NCI-H1048 (cell line): Measurements from ENCODE around the gene PCOLCE2.

ENCODE experiments used
- DNase-seq: peaks from one replicate; lab custom pipeline; 2025; lab: John Stamatoyannopoulos, UW

Gene PCOLCE2

DNA sequence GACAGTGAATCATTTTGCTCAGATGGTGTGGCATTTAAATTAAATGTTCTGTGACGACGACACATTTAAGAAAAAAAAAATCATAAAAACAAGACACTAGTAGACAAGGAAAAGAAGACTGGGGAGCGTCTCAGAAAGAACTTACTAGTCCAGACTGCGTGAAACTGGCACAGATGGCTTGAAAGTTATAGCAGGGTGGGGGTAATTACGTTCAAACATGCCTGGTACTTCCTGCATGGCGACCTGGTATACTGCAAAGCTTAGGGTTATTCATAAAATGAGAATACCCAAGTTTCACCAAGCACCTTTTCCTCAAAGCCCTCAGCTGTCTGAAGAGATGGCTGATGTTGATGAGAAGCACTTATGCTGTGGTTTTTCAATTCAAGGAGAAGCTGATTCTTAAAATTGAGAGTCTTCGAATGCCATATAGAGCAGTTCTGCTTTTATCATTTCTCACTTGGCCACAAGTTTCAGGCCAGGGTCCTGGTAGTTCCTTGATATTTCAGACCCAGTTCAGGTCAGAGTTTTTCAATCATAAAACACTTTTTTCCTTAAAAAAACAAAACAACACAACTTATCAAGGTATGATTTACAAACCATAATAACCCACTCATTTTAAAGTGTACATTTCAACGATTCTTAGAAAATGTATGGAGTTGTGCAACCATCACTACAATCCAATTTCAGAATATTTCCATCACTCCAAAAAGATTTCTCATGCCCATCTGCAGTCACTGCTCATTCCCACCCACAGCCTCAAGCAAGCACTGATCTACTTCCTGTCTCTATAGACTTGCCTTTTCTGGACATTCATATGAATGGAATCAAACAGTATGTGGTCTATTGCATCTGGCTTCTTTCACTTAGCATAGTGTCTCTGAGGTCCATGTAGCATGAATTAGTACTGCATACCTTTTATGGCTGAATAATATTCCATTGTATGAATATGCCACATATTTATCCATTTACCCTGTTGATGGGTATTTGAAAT lies 24.7 kb downstream of the PCOLCE2 start:
- no peak for DNase-seq

DNA sequence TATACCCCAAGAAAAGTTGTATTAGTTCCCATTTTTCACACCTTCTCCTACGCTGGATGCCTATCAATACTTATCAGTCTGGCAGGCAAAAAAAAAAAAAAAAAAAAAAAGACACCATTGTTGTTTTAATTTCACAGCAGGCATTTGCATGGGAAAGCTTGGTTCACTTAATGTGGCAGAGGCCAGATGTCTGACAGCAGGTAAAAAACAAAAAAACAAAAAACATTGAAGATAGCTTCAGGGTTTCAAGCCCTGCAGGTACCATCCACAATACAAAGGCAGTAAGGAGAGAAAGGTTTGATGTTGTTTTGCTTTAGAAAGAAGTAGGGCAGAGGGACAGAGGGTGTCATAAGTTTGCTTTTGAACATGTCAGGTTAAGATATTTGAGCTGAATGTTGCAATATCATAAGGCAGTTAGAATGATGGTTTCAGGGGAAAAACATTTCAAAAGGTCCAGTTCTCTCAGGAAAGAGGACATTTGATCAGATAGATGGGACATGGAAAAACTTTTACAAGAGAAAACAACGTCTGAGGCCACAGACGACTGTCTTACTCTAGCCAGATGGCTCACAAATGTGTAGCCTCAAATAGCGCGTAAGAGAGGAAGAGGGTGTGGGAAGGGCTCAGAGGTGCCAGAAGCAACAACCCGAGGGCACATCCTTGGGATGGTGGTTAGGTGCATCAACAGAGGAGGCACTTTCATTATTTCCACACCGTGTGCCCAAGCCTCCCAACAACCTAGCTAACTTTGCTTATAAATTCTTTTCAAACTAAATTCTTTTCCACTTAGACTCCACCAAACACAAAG lies 25.7 kb downstream of the PCOLCE2 start:
- DNase-seq, result no peak

GRCh38 chr3:142861926-142862325 lies 27.0 kb downstream of the PCOLCE2 start:
- DNase-seq, result no peak

DNA sequence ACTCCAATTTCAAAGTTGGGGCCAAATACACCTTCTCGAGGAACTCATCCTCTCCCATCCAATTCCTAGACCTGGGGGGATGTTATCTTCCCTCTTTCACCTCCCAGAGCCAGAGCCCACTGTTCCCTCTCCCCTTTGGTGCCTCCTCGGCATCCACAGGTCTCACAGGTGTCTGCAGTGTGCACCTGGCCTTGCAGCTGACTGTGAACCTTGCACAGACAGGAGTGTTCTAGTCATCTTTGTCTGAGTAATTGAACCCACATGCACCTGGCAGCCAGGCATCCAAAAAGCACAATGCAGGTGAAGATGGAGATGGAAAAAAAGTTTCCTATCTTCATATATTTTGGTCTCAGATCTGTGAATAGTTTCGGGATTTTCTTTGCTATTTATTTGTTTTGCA lies 30.8 kb downstream of the PCOLCE2 start:
- no peak for DNase-seq

GRCh38 chr3:142857056-142857455 lies 31.8 kb downstream of the PCOLCE2 start:
- DNase-seq, result no peak

DNA sequence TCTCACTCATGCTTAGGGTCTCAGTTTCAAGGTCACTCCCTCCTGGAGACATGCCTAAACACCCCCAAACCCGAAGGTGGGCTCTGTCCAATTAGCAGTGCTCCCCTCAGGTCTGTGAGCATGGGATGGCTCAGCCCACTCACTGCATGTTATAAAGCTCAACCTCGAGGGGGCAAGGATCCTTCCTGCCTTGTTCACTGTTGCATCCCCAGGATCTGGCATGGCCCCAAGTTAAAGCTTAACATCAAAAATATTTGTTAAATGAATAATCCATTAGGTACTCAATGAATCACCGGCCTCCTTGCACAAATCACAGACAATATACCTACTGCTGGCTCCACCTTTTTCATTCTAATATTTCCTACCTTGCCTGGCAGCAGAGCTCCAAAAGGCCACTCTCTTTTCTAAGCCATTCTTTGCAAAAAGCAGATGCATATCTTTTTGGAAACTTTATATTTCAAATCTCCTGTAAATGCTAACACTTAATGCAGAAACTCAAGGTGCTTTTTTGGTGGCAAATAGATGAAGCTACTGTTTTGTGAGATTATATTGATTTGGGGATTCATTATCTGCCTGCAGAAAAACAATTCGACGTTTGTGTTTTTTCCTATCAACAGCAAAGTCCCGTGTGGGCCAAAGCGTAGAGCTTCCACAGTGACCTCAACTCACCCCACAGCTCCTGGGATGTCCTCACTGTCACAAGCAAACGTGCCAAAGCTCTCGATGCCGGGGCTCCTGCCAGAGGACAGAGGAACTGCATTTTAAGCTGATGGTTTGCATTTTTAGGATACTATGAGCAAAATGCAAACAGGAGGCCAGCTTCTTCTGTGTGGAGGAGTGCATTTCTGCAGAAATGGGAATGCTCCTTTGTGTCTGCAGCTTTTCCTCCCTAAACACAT lies 35.4 kb downstream of the PCOLCE2 start:
- no peak for DNase-seq

DNA sequence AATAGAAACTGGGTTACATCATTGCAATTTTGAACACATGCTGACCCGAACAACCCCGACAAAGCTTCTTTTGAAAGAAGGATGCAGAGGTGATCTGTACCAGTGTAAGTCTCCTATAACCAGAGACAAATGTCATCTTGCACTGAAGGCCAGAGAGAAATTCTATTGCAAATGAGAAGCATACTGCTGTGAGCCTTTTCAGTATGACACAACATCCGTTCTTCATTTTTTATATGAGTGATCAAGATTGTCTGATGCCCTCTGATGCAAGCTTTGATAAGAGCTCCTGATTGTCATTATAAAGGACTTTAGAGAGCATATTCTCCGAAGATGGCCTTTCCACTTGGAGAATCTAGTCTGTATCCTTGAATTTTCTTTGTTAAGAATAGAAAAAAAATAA lies 36.9 kb downstream of the PCOLCE2 start:
- DNase-seq, result no peak

DNA sequence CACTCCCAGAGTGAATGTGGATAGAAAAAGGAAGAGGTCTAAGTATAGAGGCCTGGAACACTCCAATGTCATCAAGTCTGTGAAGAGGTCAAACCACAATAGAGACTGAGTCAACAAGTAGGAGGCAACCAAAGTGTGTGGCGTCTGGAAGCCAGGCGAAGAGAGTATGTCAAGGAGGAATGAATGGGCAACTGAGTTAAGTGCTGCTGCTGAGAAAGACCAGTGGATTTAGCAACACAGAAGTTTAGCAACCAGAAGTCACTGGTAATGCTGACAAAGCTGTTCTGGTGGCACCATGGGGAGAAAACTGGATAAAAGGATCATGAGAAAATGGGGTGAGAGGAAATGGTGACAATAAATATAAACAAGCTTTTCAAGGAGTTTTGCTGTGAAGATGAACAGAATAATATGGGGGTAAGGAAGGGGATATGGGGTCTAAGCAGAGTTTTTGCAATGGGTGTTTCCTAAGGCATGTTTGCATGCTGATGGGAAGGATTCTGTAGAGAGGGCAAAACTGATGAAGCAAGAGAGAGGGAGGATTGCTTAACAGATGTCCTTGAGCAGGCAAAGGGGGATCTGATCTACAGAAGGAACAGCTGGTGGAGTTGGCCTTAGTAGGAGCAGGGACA lies 38.4 kb downstream of the PCOLCE2 start:
- no peak for DNase-seq

DNA sequence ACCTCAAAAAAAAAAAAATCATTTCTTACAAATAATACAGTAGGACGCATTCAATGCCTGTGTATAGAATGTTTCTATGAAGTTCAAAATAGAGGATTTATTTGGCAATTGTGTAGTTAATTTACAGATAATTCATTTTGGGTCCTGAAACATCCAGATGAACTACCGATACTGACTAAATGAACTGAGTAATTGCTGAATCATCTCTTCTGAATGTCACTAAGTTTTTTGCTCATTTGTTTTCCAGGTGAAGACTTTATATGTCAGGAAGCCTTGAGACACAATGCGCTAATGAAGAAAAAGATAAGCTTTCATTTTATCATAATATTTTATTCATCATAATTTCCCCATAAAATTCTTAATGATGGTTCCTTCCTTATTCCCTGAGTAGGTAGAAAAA lies 39.7 kb downstream of the PCOLCE2 start:
- DNase-seq, result no peak

GRCh38 chr3:142846779-142847577 lies 41.9 kb downstream of the PCOLCE2 start:
- DNase-seq, result no peak

DNA sequence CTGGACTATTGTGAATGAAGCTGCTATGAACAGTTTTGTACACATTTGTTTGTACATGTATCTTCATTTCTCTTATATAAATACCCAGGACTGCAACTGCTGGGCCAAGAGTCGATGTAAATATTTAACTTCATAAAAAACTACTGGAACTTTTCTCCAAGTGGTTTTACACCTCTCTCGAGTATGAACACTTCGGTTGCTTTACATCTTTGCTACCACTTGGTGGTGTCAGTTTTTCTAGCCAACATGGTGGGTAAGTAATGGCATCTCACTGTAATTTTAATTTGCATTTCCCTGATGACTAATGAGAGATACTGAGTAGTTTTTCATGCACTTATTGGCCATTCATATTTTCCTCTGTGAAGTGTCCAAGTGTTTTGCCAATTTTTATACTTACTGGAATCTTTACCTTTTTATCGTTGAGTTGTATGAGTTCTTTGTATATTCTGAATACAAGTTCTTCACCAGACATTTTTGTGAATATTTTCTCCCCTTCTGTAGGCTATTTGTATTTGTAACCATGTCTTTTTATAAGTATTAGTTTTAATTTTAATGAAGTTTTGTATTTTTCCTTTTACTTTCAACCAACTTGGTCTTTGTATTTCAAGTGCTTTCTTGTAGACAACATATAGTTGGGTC lies 44.4 kb downstream of the PCOLCE2 start:
- no peak for DNase-seq

DNA sequence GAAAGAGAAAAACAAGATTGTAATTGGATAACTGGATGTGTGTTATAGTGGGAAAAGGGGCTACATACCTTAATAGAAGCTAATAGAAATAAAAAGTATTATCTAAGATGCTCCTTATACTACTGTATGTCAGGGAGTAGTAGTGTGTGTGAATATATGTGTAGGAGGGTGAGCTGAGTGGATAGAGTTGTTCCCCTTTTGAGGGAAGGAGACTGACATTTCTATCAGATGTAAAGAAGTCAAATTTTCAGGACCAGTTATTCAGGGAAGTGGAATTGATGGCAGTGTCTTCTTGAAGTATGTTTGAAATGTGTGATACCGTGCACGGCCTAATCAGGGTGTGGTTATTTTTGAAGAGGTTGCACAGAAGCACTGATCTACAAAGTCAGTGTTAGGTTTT lies 49.1 kb downstream of the PCOLCE2 start:
- no peak for DNase-seq

GRCh38 chr3:142837526-142837925 lies 51.4 kb downstream of the PCOLCE2 start:
- no peak for DNase-seq

DNA sequence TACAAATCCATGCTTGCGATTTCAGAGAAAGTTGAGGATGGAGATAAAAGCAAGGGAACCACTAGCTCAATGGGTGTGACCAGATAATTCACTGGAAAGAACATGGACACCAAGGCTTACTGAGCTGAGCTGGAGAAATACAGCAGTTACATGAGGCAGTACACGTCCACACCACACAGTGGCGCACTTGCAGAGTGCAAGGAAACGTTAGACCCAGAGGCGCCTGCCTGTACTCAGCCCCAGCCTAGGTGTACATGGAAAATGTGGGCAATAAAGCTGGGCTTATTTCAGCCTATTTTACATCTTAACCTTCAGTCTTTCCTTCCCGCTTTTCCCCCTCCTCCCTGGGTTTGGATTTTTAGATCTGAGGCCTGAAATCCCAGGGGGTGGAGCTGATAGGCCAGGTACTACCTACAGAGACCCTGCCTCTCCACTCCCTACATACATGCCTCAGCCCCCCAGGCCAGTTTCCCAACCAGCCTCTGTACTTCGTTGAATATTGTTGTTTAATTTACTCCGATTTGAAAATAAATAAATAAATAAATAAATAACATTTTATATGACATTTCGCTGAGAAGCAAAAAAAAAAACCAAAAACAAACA lies 60.1 kb downstream of the PCOLCE2 start:
- peak; percentile 50 for DNase-seq

DNA sequence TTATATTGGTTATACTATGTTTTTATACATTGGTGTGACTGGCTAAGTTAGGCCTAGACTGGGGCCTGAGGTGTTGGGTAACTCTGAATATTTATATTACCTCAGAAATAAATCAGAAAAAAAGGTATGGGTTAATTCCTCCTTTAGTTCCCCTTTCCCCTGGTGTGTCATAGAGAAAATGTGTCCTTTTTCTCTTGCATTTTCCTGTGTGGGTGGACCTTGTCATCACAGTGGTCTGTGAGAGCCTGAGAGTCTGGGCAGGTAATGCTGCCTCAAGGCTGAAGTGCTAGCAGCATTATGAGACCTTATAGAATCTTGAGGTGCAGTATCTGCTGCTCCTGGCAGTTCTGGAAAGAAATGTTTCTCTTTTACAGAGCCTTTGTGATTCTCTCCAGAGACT lies 69.7 kb downstream of the PCOLCE2 start:
- no peak for DNase-seq

GRCh38 chr3:142818651-142819050 lies 70.2 kb downstream of the PCOLCE2 start:
- no peak for DNase-seq

DNA sequence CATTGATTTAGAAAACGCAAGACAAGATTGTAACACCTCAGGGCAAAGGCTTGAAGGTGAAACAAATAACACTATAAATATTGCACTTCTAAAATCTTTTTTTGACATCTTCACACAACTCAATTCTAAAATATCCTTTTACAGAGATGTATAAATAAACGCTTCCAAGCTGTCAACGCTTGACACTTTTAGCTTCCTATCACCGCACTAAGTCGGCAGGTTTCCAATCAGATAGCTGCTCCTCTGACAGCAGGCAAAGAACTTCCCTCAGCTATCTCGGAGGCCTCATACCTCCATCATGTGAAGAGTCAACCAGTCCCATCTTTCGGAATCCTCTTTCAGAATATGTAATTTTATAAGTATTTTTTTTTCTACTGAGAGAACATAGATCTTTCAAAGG lies 71.0 kb downstream of the PCOLCE2 start:
- no peak for DNase-seq

DNA sequence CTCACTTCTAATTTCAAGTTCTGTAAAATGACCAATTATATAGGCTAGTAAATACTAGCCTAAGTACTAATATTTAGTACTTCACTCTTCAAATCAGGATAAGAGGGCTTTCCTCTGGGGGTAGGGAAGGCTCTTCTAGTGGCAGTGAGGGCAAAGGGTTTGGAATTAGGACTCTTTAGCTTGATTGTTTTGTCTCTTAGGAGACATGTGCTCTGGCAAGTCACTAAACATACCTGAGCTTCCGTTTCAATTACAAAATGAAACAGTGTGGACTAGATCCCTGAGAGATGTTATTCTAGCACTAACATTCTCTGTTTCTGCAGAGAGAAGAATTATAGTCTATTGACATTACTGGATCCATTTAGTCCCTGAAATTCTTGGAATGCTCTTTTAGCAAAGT lies 71.5 kb downstream of the PCOLCE2 start:
- DNase-seq, result no peak

GRCh38 chr3:142815803-142816202 lies 73.1 kb downstream of the PCOLCE2 start:
- DNase-seq, result no peak

- DNase-seq, result no peak
These were observed 79.6 kb downstream of the PCOLCE2 start for GRCh38 chr3:142809259-142809658.
